NK-92 (cell line): ENCODE measurements around the gene ANK2.

Experiments used
- DNase-seq: peaks from one replicate; lab custom pipeline; 2025; ENCODE audit not compliant: unreplicated experiment; lab: John Stamatoyannopoulos, UW

Gene ANK2

GRCh38 chr4:113385281-113385899 lies 335.9 kb downstream of the ANK2 start:
- DNase-seq = no peak

GRCh38 chr4:113389160-113389559 lies 339.7 kb downstream of the ANK2 start:
- no peak for DNase-seq

- no peak for DNase-seq
Measured at GRCh38 chr4:113390850-113391249, 341.4 kb downstream of the ANK2 start.

- no peak for DNase-seq
Measured at GRCh38 chr4:113394108-113394729, 344.8 kb downstream of the ANK2 start.

GRCh38 chr4:113394730-113395530 lies 345.5 kb downstream of the ANK2 start:
- no peak for DNase-seq

- no peak for DNase-seq
Measured at GRCh38 chr4:113397114-113397701, 347.8 kb downstream of the ANK2 start.

GRCh38 chr4:113398441-113399143 lies 349.1 kb downstream of the ANK2 start:
- DNase-seq = no peak

- no peak for DNase-seq
Measured at GRCh38 chr4:113404167-113404571, 354.7 kb downstream of the ANK2 start.

- no peak for DNase-seq
Measured at GRCh38 chr4:113404841-113405240, 355.4 kb downstream of the ANK2 start.

- no peak for DNase-seq
Measured at GRCh38 chr4:113405874-113406722, 356.6 kb downstream of the ANK2 start.

GRCh38 chr4:113406723-113407016 lies 357.2 kb downstream of the ANK2 start:
- no peak for DNase-seq

- no peak for DNase-seq
Measured at GRCh38 chr4:113407409-113407808, 358.0 kb downstream of the ANK2 start.

GRCh38 chr4:113409181-113409580 lies 359.7 kb downstream of the ANK2 start:
- DNase-seq = no peak

- DNase-seq = no peak
Measured at GRCh38 chr4:113410686-113411085, 361.2 kb downstream of the ANK2 start.

GRCh38 chr4:113411496-113411938 lies 362.1 kb downstream of the ANK2 start:
- no peak for DNase-seq

GRCh38 chr4:113419631-113420030 lies 370.2 kb downstream of the ANK2 start:
- no peak for DNase-seq

- no peak for DNase-seq
Measured at GRCh38 chr4:113420938-113421337, 371.5 kb downstream of the ANK2 start.

GRCh38 chr4:113423631-113424030 lies 374.2 kb downstream of the ANK2 start:
- no peak for DNase-seq

GRCh38 chr4:113433116-113433515 lies 383.7 kb downstream of the ANK2 start:
- DNase-seq = no peak
